Natural killer cell (primary cell): ENCODE data around the gene ZBTB17. TPM values are rescaled to one million over a fixed set of nuclear protein-coding genes. Genes with fewer than 3 reads are reported as not detected.

Experiments
- ATAC-seq, 3 donors: fragments of 150-1000 bp in 2 of 3; fragments of 200-7000 bp in 1 of 3; cut with Tn5 transposase; 1 replicate in 1 of 3; 2 replicates in 2 of 3; pipeline ENCODE4 v1.10.0; 2021; ENCODE audit warnings: mild to moderate bottlenecking in 2 of 3, moderate library complexity in 2 of 3
- DNase-seq, 2 donors: peaks; one replicate each; pipeline versions ENCODE4 v3.0.0 to v3.0.0-alpha.2; 2013 to 2021; ENCODE audit warnings: mixed read lengths in 1 of 2
- H3K27ac ChIP-seq: one replicate; pipeline ENCODE4 v1.5.1; 2013; ENCODE audit warnings: mild to moderate bottlenecking, low read length
- H3K27me3 ChIP-seq: one replicate; pipeline ENCODE4 v1.6.1; 2013; ENCODE audit warnings: low read length; ENCODE audit not compliant: control insufficient read depth, insufficient read depth
- H3K36me3 ChIP-seq: one replicate; pipeline ENCODE4 v1.6.1; 2013; ENCODE audit warnings: low read length; ENCODE audit not compliant: control insufficient read depth, insufficient read depth
- H3K4me1 ChIP-seq: one replicate; pipeline ENCODE4 v1.6.1; 2013; ENCODE audit warnings: low read length; ENCODE audit not compliant: control insufficient read depth, insufficient read depth
- H3K4me3 ChIP-seq: one replicate; pipeline ENCODE4 v1.5.1; 2013; ENCODE audit warnings: low read length
- H3K9me3 ChIP-seq: one replicate; pipeline ENCODE4 v1.6.1; 2013; ENCODE audit warnings: low read length; ENCODE audit not compliant: control insufficient read depth, insufficient read depth
- H3K27ac Mint-ChIP-seq, 2 donors: one replicate each; pipeline ENCODE4 v1.8.0; 2022; ENCODE audit warnings: mild to moderate bottlenecking in 2 of 2, mixed read lengths in 2 of 2, moderate library complexity in 1 of 2
- H3K27me3 Mint-ChIP-seq, 2 donors: one replicate each; pipeline ENCODE4 v1.8.0; 2022; ENCODE audit warnings: low read depth in 2 of 2, mixed read lengths in 2 of 2
- H3K36me3 Mint-ChIP-seq: one replicate; pipeline ENCODE4 v1.8.0; 2022; ENCODE audit warnings: mixed read lengths
- H3K4me1 Mint-ChIP-seq, 2 donors: one replicate each; pipeline ENCODE4 v1.8.0; 2022; ENCODE audit warnings: mixed read lengths in 2 of 2
- H3K4me3 Mint-ChIP-seq: one replicate; pipeline ENCODE4 v1.8.0; 2022; ENCODE audit warnings: mild to moderate bottlenecking, moderate library complexity, mixed read lengths
- H3K9me3 Mint-ChIP-seq, 2 donors: one replicate each; pipeline ENCODE4 v1.8.0; 2022; ENCODE audit warnings: mixed read lengths in 2 of 2
- CTCF ChIP-seq: fragments of 200-600 bp; IDR thresholded peaks from one replicate; pipeline ENCODE4 v1.8.0; 2022; ENCODE audit warnings: antibody characterized with exemption
- WGBS: methylation state at CpG from one replicate; pipeline ENCODE4 v1.1.7; 2013; ENCODE audit warnings: missing lambda C conversion rate; ENCODE audit not compliant: insufficient coverage; 5-methylcytosine and 5-hydroxymethylcytosine counted together
- intact Hi-C: fragments of 100-400 bp; cut with micrococcal nuclease; formaldehyde crosslinking; loops from one replicate; pipeline ENCODE4 v1.14.2; 2022
- total RNA-seq, 4 donors: library from RNA; stranded (reverse); fragments of 120-200 nt in 1 of 4; gene quantifications; one replicate each; pipeline versions ENCODE4 v1.2.3 to v1.2.4, GENCODE V29; 2013 to 2022

The ZBTB17 gene
- total RNA-seq, 3 donors from 2014 or later (not counting 1 experiment from before 2014, with no cell fraction given) = 86.0 to 100 (median 86.9) TPM

- 65% methylated on average over 9 of the region's 9 CpGs for WGBS
These were observed 1.0 kb downstream of the ZBTB17 start for GRCh38 chr1:15974855-15975254.

GRCh38 chr1:15973772-15974171 is 2.1 kb downstream of the ZBTB17 start:
- ATAC-seq (no peak), DNase-seq (no peak)
- no peaks in the 10 kb centered on the region for H3K27me3 Mint-ChIP-seq
- Histone ChIP-seq H3K9me3 (peaks cover 3% of the 10 kb centered on the region), H3K4me3 (no peak overlapping the region), H3K27ac (no peak overlapping the region), H3K27me3 (no peaks in the 10 kb centered on the region), H3K36me3 (peaks cover 13% of the 10 kb centered on the region), H3K4me1 (peaks cover 13% of the 10 kb centered on the region)
- intact Hi-C loops = no loop called here
- no peak for TF ChIP-seq CTCF
- peaks cover 18% of the 10 kb centered on the region for H3K36me3 Mint-ChIP-seq
- H3K4me1 Mint-ChIP-seq = peaks cover 22 to 34% of the 10 kb centered on the region in 2 donors
- peak overlapping the region in 1 of 2 donors; percentile 29 for H3K27ac Mint-ChIP-seq
- H3K9me3 Mint-ChIP-seq = peaks cover 2 to 4% of the 10 kb centered on the region in 2 donors
- no peak overlapping the region for H3K4me3 Mint-ChIP-seq
- WGBS = 99% methylated on average over 4 of the region's 4 CpGs

More at GRCh38 chr1:15974855-15975254, 1.0 kb downstream of the ZBTB17 start:
- Histone ChIP-seq H3K36me3 (peaks cover 11% of the 10 kb centered on the region), H3K4me1 (peaks cover 13% of the 10 kb centered on the region), H3K4me3 (peak overlapping the region; percentile 79), H3K9me3 (peaks cover 3% of the 10 kb centered on the region), H3K27ac (peak overlapping the region; percentile 54), H3K27me3 (no peaks in the 10 kb centered on the region)
- H3K4me1 Mint-ChIP-seq = peaks cover 22 to 34% of the 10 kb centered on the region in 2 donors
- intact Hi-C loops = loop anchor here (5.0 kb wide), 1 partner anchor 128 kb away; the partner anchor contains the start of gene SPEN
- DNase-seq (peak in 1 of 2 donors; percentile 42), ATAC-seq (no peak)
- peaks cover 18% of the 10 kb centered on the region for H3K36me3 Mint-ChIP-seq
- H3K4me3 Mint-ChIP-seq = peak overlapping the region; percentile 83
- peak overlapping the region; percentile 87 to 92 for H3K27ac Mint-ChIP-seq
- no peaks in the 10 kb centered on the region for H3K27me3 Mint-ChIP-seq
- peaks cover 2 to 4% of the 10 kb centered on the region in 2 donors for H3K9me3 Mint-ChIP-seq
- no peak for TF ChIP-seq CTCF

- H3K36me3 ChIP-seq = peaks cover 19% of the 10 kb centered on the region
- no peak overlapping the region for H3K4me3 ChIP-seq
- peaks cover 3% of the 10 kb centered on the region for H3K9me3 ChIP-seq
- Mint-ChIP-seq H3K9me3 (peaks cover 2 to 4% of the 10 kb centered on the region in 2 donors), H3K4me1 (peaks cover 32 to 45% of the 10 kb centered on the region in 2 donors), H3K36me3 (peaks cover 18% of the 10 kb centered on the region), H3K27me3 (no peaks in the 10 kb centered on the region), H3K27ac (no peak overlapping the region), H3K4me3 (no peak overlapping the region)
- no peak overlapping the region for H3K27ac ChIP-seq
- no peaks in the 10 kb centered on the region for H3K27me3 ChIP-seq
- peaks cover 15% of the 10 kb centered on the region for H3K4me1 ChIP-seq
- intact Hi-C loops = no loop called here
- ATAC-seq (no peak), DNase-seq (no peak)
- no peak for TF ChIP-seq CTCF
- WGBS = 100% methylated on average over 1 of the region's 1 CpG
These were observed 3.5 kb downstream of the ZBTB17 start for GRCh38 chr1:15972409-15972808.

GRCh38 chr1:15970911-15971310 is 5.0 kb downstream of the ZBTB17 start:
- no peaks in the 10 kb centered on the region for H3K27me3 Mint-ChIP-seq
- DNase-seq = no peak
- H3K4me1 ChIP-seq = peaks cover 27% of the 10 kb centered on the region
- H3K9me3 ChIP-seq = no peaks in the 10 kb centered on the region
- no peak overlapping the region for H3K27ac ChIP-seq
- intact Hi-C loops = no loop called here
- H3K36me3 Mint-ChIP-seq = peaks cover 8% of the 10 kb centered on the region
- no peak for TF ChIP-seq CTCF
- peaks cover 19% of the 10 kb centered on the region for H3K36me3 ChIP-seq
- no peak for ATAC-seq
- no peaks in the 10 kb centered on the region for H3K9me3 Mint-ChIP-seq
- H3K4me3 ChIP-seq = no peak overlapping the region
- H3K27ac Mint-ChIP-seq = no peak overlapping the region
- no peak overlapping the region for H3K4me3 Mint-ChIP-seq
- H3K27me3 ChIP-seq = no peaks in the 10 kb centered on the region
- peaks cover 36 to 48% of the 10 kb centered on the region in 2 donors for H3K4me1 Mint-ChIP-seq
